HepG2 (cell line): Measurements from ENCODE around the gene THRA. TPM values are rescaled to one million over a fixed set of nuclear protein-coding genes. Genes with fewer than 3 reads are reported as not detected.

Experiments used
- AKNA ChIP-seq: sonication (generic); formaldehyde crosslinking; IDR thresholded peaks from 2 replicates; pipeline ENCODE4 v1.4.0; 2020; ENCODE audit warnings: missing genetic modification reagents, borderline replicate concordance
- CENPBD1 ChIP-seq: sonication (generic); formaldehyde crosslinking; IDR thresholded peaks from 2 replicates; pipeline ENCODE4 v1.8.0; 2022; ENCODE audit warnings: missing genetic modification reagents, low read depth, mild to moderate bottlenecking, borderline replicate concordance
- E2F1 ChIP-seq: sonication (generic); formaldehyde crosslinking; IDR thresholded peaks from 2 replicates; pipeline ENCODE4 v1.5.0; 2020; ENCODE audit warnings: missing genetic modification reagents
- GATAD2A ChIP-seq: IDR thresholded peaks from 2 replicates; pipeline ENCODE4 v1.6.1; 2016
- MATR3 ChIP-seq: sonication (generic); formaldehyde crosslinking; IDR thresholded peaks from 2 replicates; pipeline ENCODE4 v1.4.0; 2020; ENCODE audit warnings: missing genetic modification reagents
- NR2C2 ChIP-seq: sonication (generic); formaldehyde crosslinking; IDR thresholded peaks from 2 replicates; pipeline ENCODE4 v1.4.0; 2020; ENCODE audit warnings: missing genetic modification reagents, mild to moderate bottlenecking, moderate library complexity, borderline replicate concordance
- PRDM10 ChIP-seq: sonication (generic); formaldehyde crosslinking; IDR thresholded peaks from 2 replicates; pipeline ENCODE4 v1.4.0; 2020; ENCODE audit warnings: low read depth, missing genetic modification reagents
- ZBTB46 ChIP-seq: sonication (generic); formaldehyde crosslinking; IDR thresholded peaks from 2 replicates; pipeline ENCODE4 v1.4.0; 2020; ENCODE audit warnings: mild to moderate bottlenecking, missing genetic modification reagents, borderline replicate concordance
- ZMYM4 ChIP-seq: sonication (generic); formaldehyde crosslinking; IDR thresholded peaks from 2 replicates; pipeline ENCODE4 v1.8.1; 2023; ENCODE audit warnings: mild to moderate bottlenecking, missing genetic modification reagents
- ZNF12 ChIP-seq: sonication (generic); formaldehyde crosslinking; IDR thresholded peaks from 2 replicates; pipeline ENCODE4 v1.5.0; 2020; ENCODE audit warnings: missing genetic modification reagents
- ZUFSP ChIP-seq: sonication (generic); formaldehyde crosslinking; IDR thresholded peaks from 2 replicates; pipeline ENCODE4 v1.9.0; 2021; ENCODE audit warnings: missing genetic modification reagents, mild to moderate bottlenecking, borderline replicate concordance
- polyA plus RNA-seq, 8 experiments: library from polyadenylated mRNA; depleted of rRNA in 3 of 8; stranded (reverse) in 7 of 8; unstranded in 1 of 8; fragments of >200 nt; fragmentation: Illumina TruSeq in 4 of 8; extraction: Trizol in 4 of 8; gene quantifications; 2 replicates each; pipeline versions ENCODE4 v1.2.1 to v1.2.3, GENCODE V29; 2011 to 2016; ENCODE audit warnings: low read depth in 4 of 8, missing spikeins in 1 of 8, mixed read lengths in 1 of 8; ENCODE audit not compliant: insufficient read depth in 1 of 8
- total RNA-seq, 5 experiments: library from RNA; depleted of rRNA; stranded (reverse); fragments of >200 nt; fragmentation: Illumina TruSeq; extraction: Trizol; gene quantifications; 2 replicates each; pipeline ENCODE4 v1.2.3, GENCODE V29; 2016; ENCODE audit warnings: low read depth in 1 of 5

Gene THRA
- total and polyA plus RNA-seq, 2 of the 13 experiments (the other 11 are each of a cell fraction or from before 2014, with no cell fraction given) = 8.0 to 9.9 TPM

GRCh38 chr17:40122999-40123810 lies 60.4 kb downstream of the THRA start (continued):
- no peak for TF ChIP-seq ZUFSP (CRISPR knock-in tag)
- peak; percentile 85 for TF ChIP-seq NR2C2 (CRISPR knock-in tag)
- no peak for TF ChIP-seq PRDM10
- no peak for TF ChIP-seq ZBTB46
- TF ChIP-seq GATAD2A (CRISPR knock-in tag) = peak; percentile 64
- no peak for TF ChIP-seq AKNA (CRISPR knock-in tag)
- peak; percentile 29; the same call in 1 of the 2 replicates for TF ChIP-seq ZMYM4 (CRISPR knock-in tag)
- TF ChIP-seq MATR3 (CRISPR knock-in tag) = no peak
- TF ChIP-seq E2F1 (CRISPR knock-in tag) = no peak
- TF ChIP-seq ZNF12 (CRISPR knock-in tag) = no peak
- no peak for TF ChIP-seq CENPBD1 (CRISPR knock-in tag)
